Loucy (cell line): ENCODE results near the gene ATP8B3.
A peak's percentile ranks its signal among the peaks of the same experiment; 100 is the strongest.

Experiments used
- EZH2phosphoT487 ChIP-seq: fragments of 200-600 bp; IDR thresholded peaks from 2 replicates; pipeline ENCODE4 v1.6.1; 2018; ENCODE audit warnings: antibody characterized with exemption, mild to moderate bottlenecking, moderate library complexity, borderline replicate concordance
- TF ChIP-seq, protein P1 (sequence below): fragments of 200-600 bp; sonication (generic); conservative IDR thresholded peaks from 2 replicates; pipeline ENCODE4 v1.5.1; 2014; ENCODE audit warnings: mild to moderate bottlenecking, antibody characterized with exemption, low read length

DNA sequence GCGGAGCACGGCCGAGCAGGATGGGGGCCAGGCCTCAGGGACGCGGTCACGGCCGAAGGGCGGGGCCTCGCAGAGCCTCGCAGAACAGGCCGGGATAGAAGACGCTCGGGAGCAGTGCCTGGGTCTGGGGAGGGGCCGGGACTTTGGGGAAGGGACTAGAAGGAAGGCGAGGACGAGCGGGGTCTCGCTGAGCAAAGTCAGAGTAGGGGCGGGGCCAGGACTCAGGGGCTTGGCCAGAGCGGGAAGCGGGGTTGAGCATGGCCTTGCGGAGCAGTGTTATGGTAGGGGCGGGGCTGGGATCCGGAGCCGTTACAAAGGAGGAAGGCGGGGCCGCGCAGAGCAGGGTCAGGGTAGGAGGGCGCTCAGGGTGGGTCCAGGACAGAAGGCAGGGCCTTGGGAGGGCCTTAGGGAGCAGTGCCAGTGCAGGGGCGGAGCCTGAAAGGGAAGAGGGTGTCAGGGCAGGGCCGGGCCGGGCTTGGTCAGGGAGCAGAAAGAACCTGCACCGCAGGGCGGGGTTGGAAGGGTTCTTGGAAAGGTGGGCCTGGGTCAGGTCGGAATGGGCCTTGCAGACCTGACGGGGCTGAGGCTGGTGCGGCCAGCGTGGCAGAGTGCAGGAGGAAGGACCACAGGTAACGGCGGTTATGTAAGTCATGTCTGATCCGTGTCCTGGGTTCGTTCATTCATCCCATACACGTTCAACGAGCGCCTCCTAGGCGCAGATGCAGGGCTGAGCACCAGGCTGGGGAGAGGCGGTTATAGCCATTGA, 533 bp upstream of the ATP8B3 start:
- TF ChIP-seq, protein P1, sequence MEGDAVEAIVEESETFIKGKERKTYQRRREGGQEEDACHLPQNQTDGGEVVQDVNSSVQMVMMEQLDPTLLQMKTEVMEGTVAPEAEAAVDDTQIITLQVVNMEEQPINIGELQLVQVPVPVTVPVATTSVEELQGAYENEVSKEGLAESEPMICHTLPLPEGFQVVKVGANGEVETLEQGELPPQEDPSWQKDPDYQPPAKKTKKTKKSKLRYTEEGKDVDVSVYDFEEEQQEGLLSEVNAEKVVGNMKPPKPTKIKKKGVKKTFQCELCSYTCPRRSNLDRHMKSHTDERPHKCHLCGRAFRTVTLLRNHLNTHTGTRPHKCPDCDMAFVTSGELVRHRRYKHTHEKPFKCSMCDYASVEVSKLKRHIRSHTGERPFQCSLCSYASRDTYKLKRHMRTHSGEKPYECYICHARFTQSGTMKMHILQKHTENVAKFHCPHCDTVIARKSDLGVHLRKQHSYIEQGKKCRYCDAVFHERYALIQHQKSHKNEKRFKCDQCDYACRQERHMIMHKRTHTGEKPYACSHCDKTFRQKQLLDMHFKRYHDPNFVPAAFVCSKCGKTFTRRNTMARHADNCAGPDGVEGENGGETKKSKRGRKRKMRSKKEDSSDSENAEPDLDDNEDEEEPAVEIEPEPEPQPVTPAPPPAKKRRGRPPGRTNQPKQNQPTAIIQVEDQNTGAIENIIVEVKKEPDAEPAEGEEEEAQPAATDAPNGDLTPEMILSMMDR, result peak; percentile 93
- TF ChIP-seq EZH2phosphoT487, result no peak
